K562 (cell line): Measurements from ENCODE around the gene JUND. TPM values are rescaled to one million over a fixed set of nuclear protein-coding genes. Genes with fewer than 3 reads are reported as not detected.

ENCODE experiments used
- ATAC-seq: fragments of 200-7000 bp; cut with Tn5 transposase; 3 replicates; pipeline ENCODE4 v1.9.1; 2020; ENCODE audit warnings: moderate library complexity
- BruUV-seq: library from RNA; stranded (reverse); fragments of 400-500 nt; replicated peaks from 2 replicates; lab custom pipeline; 2021; lab: Mats Ljungman, UMichigan
- CTCF ChIA-PET: fragments of 300-600 bp; formaldehyde crosslinking; extraction: SDS; loops from one replicate; lab custom pipeline; 2021; ENCODE audit warnings: low intra/inter-chr PET ratio; lab: Yijun Ruan, JAX
- POLR2A ChIA-PET: fragments of 300-600, 350-650 bp; sonication (Branson Sonifier 250); formaldehyde crosslinking; extraction: SDS; loops from one replicate; lab custom pipeline; 2021; ENCODE audit warnings: antibody characterized with exemption, inconsistent platforms; lab: Yijun Ruan, JAX
- DNase-seq, 4 experiments: peaks; one replicate each; pipeline versions ENCODE4 v3.0.0 to v3.0.0-alpha.2; 2011 to 2018; ENCODE audit warnings: low spot score in 3 of 4, mixed read lengths in 3 of 4; ENCODE audit errors: extremely low read depth in 1 of 4
- FAIRE-seq: peaks from 2 replicates; lab custom pipeline; 2011; peaks lifted over from hg19 to GRCh38; lab: Jason Lieb, UNC
- H2AFZ ChIP-seq: 2 replicates; pipeline ENCODE4 v1.6.0; 2011; ENCODE audit warnings: low read depth, low read length, control low read depth, inconsistent platforms
- H3K27ac ChIP-seq: fragments of 200-600 bp; 3 replicates; pipeline ENCODE4 v1.8.0; 2011; ENCODE audit warnings: low read depth, mild to moderate bottlenecking, control low read depth, inconsistent platforms, low read length, moderate library complexity, mixed read lengths; ENCODE audit errors: extremely low read depth
- H3K27me3 ChIP-seq, 2 experiments: fragments of 300-600 bp in 1 of 2; 2 replicates in 1 of 2; 3 replicates in 1 of 2; pipeline versions ENCODE4 v1.6.0 to v1.8.0; 2011; ENCODE audit warnings: inconsistent platforms in 2 of 2, low read length in 2 of 2, mild to moderate bottlenecking in 1 of 2, mixed read lengths in 1 of 2, moderate library complexity in 1 of 2; ENCODE audit not compliant: control insufficient read depth in 2 of 2, insufficient read depth in 2 of 2
- H3K36me3 ChIP-seq: fragments of 300-600 bp; 3 replicates; pipeline ENCODE4 v1.8.0; 2011; ENCODE audit warnings: mild to moderate bottlenecking, low read length, inconsistent platforms; ENCODE audit not compliant: control insufficient read depth, insufficient read depth
- H3K4me1 ChIP-seq, 2 experiments: fragments of 200-600 bp in 1 of 2; replicated peaks in 1 of 2; 2 replicates in 1 of 2; 3 replicates in 1 of 2; pipeline versions ENCODE4 v1.5.1 to v1.8.0; 2011; ENCODE audit warnings: inconsistent platforms in 2 of 2, low read length in 2 of 2, mild to moderate bottlenecking in 1 of 2, mixed read lengths in 1 of 2, moderate library complexity in 1 of 2; ENCODE audit not compliant: control insufficient read depth in 2 of 2, insufficient read depth in 2 of 2
- H3K4me2 ChIP-seq: 2 replicates; pipeline ENCODE4 v1.6.1; 2011; ENCODE audit warnings: low read length, control low read depth, inconsistent platforms, mixed read lengths; ENCODE audit not compliant: insufficient read depth
- H3K4me3 ChIP-seq: fragments of 200-600 bp; sonication (generic), shearing (Covaris generic); 2 replicates; pipeline ENCODE4 v1.5.1; 2016; ENCODE audit warnings: control low read depth, inconsistent platforms
- H3K79me2 ChIP-seq: fragments of 200-600 bp; 3 replicates; pipeline ENCODE4 v1.8.0; 2011; ENCODE audit warnings: low read length, inconsistent platforms; ENCODE audit not compliant: control insufficient read depth, insufficient read depth
- H3K9ac ChIP-seq, 2 experiments: 2 replicates each; pipeline versions ENCODE4 v1.6.0 to v1.6.1; 2011; ENCODE audit warnings: low read depth in 2 of 2, low read length in 2 of 2, control low read depth in 1 of 2, inconsistent platforms in 1 of 2, mild to moderate bottlenecking in 1 of 2, mixed read lengths in 1 of 2; ENCODE audit not compliant: insufficient read depth in 1 of 2
- H3K9me1 ChIP-seq: one replicate; pipeline ENCODE4 v1.6.0; 2011; ENCODE audit warnings: inconsistent platforms, mild to moderate bottlenecking, low read length, moderate library complexity; ENCODE audit not compliant: control insufficient read depth, insufficient read depth
- H3K9me3 ChIP-seq: replicated peaks from 2 replicates; pipeline ENCODE4 v1.5.1; 2011; ENCODE audit warnings: low read depth, low read length, inconsistent platforms; ENCODE audit not compliant: control insufficient read depth, insufficient read depth
- H4K20me1 ChIP-seq: replicated peaks from 2 replicates; pipeline ENCODE4 v1.6.1; 2011; ENCODE audit warnings: low read length, inconsistent platforms, mixed read lengths; ENCODE audit not compliant: control insufficient read depth, insufficient read depth
- EGR1 ChIP-seq: fragments of 450-650 bp; conservative IDR thresholded peaks from 2 replicates; pipeline ENCODE4 v1.6.1; 2017; ENCODE audit warnings: mild to moderate bottlenecking
- KDM1A ChIP-seq, 2 experiments: fragments of 450-650 bp; IDR thresholded peaks; 2 replicates each; pipeline ENCODE4 v1.6.1; 2016; ENCODE audit warnings: mild to moderate bottlenecking in 2 of 2
- MYC ChIP-seq, 2 experiments: fragments of 250-450 bp in 1 of 2; sonication (Bioruptor Pico) in 1 of 2; IDR thresholded peaks; 2 replicates each; pipeline versions ENCODE4 v1.5.1 to v1.6.1; 2012 to 2021; ENCODE audit warnings: low read depth in 2 of 2, borderline replicate concordance in 1 of 2, improper control_type of control experiment in 1 of 2, low read length in 1 of 2, mild to moderate bottlenecking in 1 of 2, moderate library complexity in 1 of 2
- POLR2G ChIP-seq: fragments of 200-400 bp; formaldehyde crosslinking; IDR thresholded peaks from 2 replicates; pipeline ENCODE4 v1.6.1; 2017; ENCODE audit warnings: low read depth, mild to moderate bottlenecking, antibody characterized with exemption, low read length, moderate library complexity
- PRMT5 ChIP-seq: sonication (generic); formaldehyde crosslinking; IDR thresholded peaks from 2 replicates; pipeline ENCODE4 v1.5.0; 2020; ENCODE audit warnings: missing genetic modification reagents
- RBFOX2 ChIP-seq: fragments of 200-400 bp; formaldehyde crosslinking; IDR thresholded peaks from 2 replicates; pipeline ENCODE4 v1.6.1; 2017; ENCODE audit warnings: low read depth, mild to moderate bottlenecking, low read length, moderate library complexity
- TAL1 ChIP-seq: fragments of 450-650 bp; IDR thresholded peaks from 2 replicates; pipeline ENCODE4 v1.6.1; 2016; ENCODE audit warnings: mild to moderate bottlenecking
- YY1 ChIP-seq, 3 experiments: IDR thresholded peaks; 2 replicates each; pipeline ENCODE4 v1.6.1; 2011; ENCODE audit warnings: low read length in 2 of 3, mild to moderate bottlenecking in 2 of 3, moderate library complexity in 2 of 3, borderline replicate concordance in 1 of 3, control low read depth in 1 of 3, low read depth in 1 of 3; ENCODE audit not compliant: insufficient read depth in 3 of 3, insufficient replicate concordance in 2 of 3, control insufficient read depth in 1 of 3, insufficient read length in 1 of 3; ENCODE audit errors: extremely low read depth in 1 of 3
- ZNF551 ChIP-seq: fragments of 250-450 bp; sonication (Bioruptor Pico); IDR thresholded peaks from 2 replicates; pipeline ENCODE4 v1.5.0; 2021; ENCODE audit warnings: mild to moderate bottlenecking, moderate library complexity
- WGBS: fragments of 100-300 bp; shearing (Covaris generic); methylation state at CpG from one replicate; pipeline ENCODE4 v1.1.6; 2016; ENCODE audit warnings: low coverage, mixed read lengths; ENCODE audit not compliant: insufficient coverage; ENCODE audit errors: missing lambda C conversion rate; 5-methylcytosine and 5-hydroxymethylcytosine counted together
- in situ Hi-C: fragments of 300-500 bp; cut with MboI; formaldehyde crosslinking; loops from 4 replicates; pipeline ENCODE4 v1.15.0; 2018; ENCODE audit warnings: inconsistent platforms, mixed read lengths
- intact Hi-C: fragments of 100-400 bp; cut with micrococcal nuclease; formaldehyde crosslinking; loops from 2 replicates; pipeline ENCODE4 v1.14.2; 2022
- polyA plus RNA-seq, 8 experiments: library from polyadenylated mRNA; depleted of rRNA in 4 of 8; stranded (reverse) in 5 of 8; unstranded in 3 of 8; fragments of >200 nt; fragmentation: Nextera tagmentation in 2 of 8; fragmentation: Illumina TruSeq in 1 of 8; extraction: Ambion mirVana in 2 of 8; extraction: Trizol in 1 of 8; gene quantifications; 2 replicates each; pipeline versions ENCODE4 v1.2.1 to v1.2.3, GENCODE V29; 2011 to 2014; ENCODE audit warnings: inconsistent platforms in 1 of 8, missing spikeins in 1 of 8
- total RNA-seq, 7 experiments: library from RNA; depleted of rRNA in 6 of 7; stranded (reverse); fragments of >200 nt in 6 of 7; fragmentation: Illumina TruSeq in 2 of 7; extraction: Trizol in 2 of 7; gene quantifications; 2 replicates each; pipeline versions ENCODE4 v1.2.1 to v1.2.3, GENCODE V29; 2011 to 2021; ENCODE audit warnings: low replicate concordance in 1 of 7
- TF ChIP-seq, protein P1 (sequence below): fragments of 250-450 bp; sonication (Bioruptor Pico); IDR thresholded peaks from 2 replicates; pipeline ENCODE4 v1.5.0; 2021; ENCODE audit warnings: mild to moderate bottlenecking, moderate library complexity
- TF ChIP-seq, protein P2 (sequence below), 2 experiments: IDR thresholded peaks; 2 replicates each; pipeline ENCODE4 v1.6.1; 2011; ENCODE audit warnings: borderline replicate concordance in 1 of 2, control low read depth in 1 of 2, low read depth in 1 of 2, low read length in 1 of 2, mild to moderate bottlenecking in 1 of 2, mixed read lengths in 1 of 2, moderate library complexity in 1 of 2; ENCODE audit not compliant: insufficient read depth in 1 of 2, insufficient read length in 1 of 2, poor library complexity in 1 of 2, severe bottlenecking in 1 of 2; ENCODE audit errors: extremely low read depth in 1 of 2

JUND gene
- total and polyA plus RNA-seq, 9 of the 15 experiments (the other 6 are each of a cell fraction or from before 2014, with no cell fraction given): 6.4 to 286 (median 42.3) TPM

DNA sequence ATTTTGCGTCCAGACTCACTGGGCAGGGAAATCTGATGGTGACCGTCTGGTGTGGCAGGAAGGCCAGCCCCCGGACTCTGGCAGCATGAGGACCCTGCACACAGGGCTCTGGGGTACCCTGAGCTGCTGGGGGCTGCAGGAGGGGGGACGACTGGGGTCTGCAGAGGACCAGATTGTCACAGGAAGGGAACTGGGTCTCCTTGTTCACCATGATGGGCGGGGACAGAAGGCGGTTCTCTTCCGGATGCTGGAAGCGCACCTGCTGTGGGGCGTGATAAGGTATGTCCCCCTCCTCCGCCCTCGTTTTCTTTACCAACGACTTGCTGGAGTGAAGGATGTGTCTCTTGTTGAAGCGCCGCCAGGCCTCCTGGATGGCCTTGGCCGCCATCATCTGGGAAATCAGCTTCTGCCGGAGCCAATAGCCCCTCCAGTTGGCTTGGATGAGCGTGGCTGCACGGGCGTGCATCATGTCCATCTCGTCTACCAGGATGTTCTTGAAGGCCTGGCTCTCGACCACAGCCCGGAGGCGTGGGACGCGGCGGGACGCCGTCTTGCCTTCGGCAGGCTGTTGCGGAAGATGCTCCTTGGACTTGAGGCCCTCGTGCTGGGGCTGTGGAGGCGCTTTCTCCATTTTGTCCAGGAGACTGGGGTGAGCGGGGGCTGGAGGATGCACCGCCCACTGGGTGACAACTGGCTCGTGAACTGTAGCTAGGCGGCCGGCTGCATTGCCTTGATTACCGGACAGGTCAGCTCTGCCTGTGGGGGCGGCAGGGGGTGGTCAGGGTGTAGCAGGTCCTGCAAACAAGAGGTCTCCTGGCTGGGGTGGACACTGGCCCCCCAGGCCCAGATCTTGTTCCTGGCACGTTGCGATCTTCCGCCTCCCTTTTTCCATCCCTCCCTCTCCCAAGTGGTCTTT is 14.4 kb downstream of the JUND start:
- CTCF ChIA-PET: interaction anchor here (0.7 kb wide), 1 partner anchor 138 kb away, joined by 3 read pairs; no protein-coding TSS in a partner anchor
- Histone ChIP-seq H3K27ac (no peak overlapping the region), H3K9ac (peak overlapping the region in 1 of 2 experiments; percentile 56; a peak in 2 of 4 replicates), H3K4me1 (peaks cover 14 to 37% of the 10 kb centered on the region in 2 experiments), H3K36me3 (no peaks in the 10 kb centered on the region), H3K4me2 (peak overlapping the region; percentile 46), H2AFZ (peak overlapping the region; percentile 81), H3K27me3 (no peaks in the 10 kb centered on the region), H3K4me3 (no peak overlapping the region), H3K9me1 (no peaks in the 10 kb centered on the region), H4K20me1 (no peaks in the 10 kb centered on the region), H3K9me3 (no peaks in the 10 kb centered on the region), H3K79me2 (no peaks in the 10 kb centered on the region)
- 22% methylated on average over 42 of the region's 42 CpGs for WGBS
- peak; percentile 62 for FAIRE-seq
- intact Hi-C loops: no loop called here
- in situ Hi-C loops: no loop called here
- POLR2A ChIA-PET: interaction anchor here (5.7 kb wide), 1 partner anchor 13 kb away, joined by 45 read pairs; the partner anchor contains the start of gene JUND
- BruUV-seq: no TSS peak
- peak; percentile 41 for ATAC-seq
- peak; percentile 44 to 51 (median 47) for DNase-seq
- TF ChIP-seq EGR1 (peak; percentile 88), KDM1A (IDR thresholded peaks at IDR 0.05) (0 out of 4 replicates have a peak, but pooled peaks have one; percentile 31 to 35), YY1 (IDR thresholded peaks at IDR 0.05; ENCODE audit: borderline replicate concordance in 1 of 3, control insufficient read depth in 1 of 3, extremely low read depth in 1 of 3, insufficient read depth in 3 of 3, insufficient read length in 1 of 3, insufficient replicate concordance in 2 of 3, low read depth in 1 of 3, low read length in 2 of 3) (peak in 1 of 3 experiments; percentile 41), MYC (IDR thresholded peaks at IDR 0.05; ENCODE audit: low read depth, low read length) (peak; percentile 14; the same call in 1 of the 2 replicates), MYC (CRISPR knock-in tag; IDR thresholded peaks at IDR 0.05; ENCODE audit: borderline replicate concordance, low read depth) (no peak), POLR2G (peak; percentile 44; the same call in 1 of the 2 replicates), RBFOX2 (0 out of 2 replicates have a peak, but pooled peaks have one; percentile 28), PRMT5 (CRISPR knock-in tag) (no peak), TAL1 (peak; percentile 12; the same call in 1 of the 2 replicates), ZNF551 (no peak)
- TF ChIP-seq, protein P1, sequence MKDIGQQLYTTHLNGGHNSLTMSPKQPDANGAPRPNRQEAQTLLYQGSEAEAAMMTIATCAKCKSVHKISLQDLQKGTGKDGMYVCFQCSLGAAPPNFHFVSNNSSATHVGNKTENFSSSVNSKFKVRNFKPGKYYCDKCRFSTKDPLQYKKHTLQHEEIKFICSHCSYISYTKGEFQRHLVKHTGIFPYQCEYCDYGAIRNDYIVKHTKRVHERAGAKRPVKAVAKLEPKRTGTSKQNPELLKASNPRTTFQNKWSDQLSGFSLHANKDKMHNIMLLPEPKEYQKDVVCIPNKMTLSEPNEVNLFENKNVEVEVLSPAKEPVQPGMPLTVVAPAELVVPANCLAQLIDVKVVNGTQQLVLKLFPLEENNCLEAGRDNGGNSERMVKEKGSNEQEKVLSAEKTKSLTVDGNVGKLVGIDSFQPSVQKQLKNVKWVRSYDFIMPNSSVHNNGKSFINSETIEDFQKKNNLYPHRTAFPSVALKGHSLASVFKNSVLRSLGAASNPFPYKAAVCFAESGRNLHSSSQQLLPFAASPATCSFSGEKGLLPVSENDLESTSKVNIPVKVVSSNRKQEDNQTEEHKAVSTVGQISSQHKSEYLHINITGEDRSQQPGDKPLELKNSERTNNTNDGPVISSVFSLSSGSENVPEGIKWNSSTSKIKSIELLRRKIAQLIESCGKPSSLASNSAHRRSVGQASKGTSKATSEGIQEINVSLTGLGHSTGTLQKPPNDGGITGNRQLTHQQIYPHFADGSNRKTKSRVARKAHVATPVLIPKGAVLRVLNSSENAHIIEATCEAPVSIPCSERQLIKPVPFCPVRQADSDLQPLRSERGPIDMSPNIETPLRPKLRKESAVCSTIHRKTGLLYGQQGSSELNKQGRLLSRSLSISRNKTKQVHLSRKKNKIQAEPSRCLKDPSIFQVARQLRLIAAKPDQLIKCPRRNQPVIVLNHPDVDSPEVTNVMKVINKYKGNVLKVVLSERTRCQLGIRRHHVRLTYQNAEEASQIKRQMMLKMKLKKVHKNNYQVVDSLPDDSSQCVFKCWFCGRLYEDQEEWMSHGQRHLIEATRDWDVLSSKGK (CRISPR knock-in tag): no peak
- TF ChIP-seq, protein P2, sequence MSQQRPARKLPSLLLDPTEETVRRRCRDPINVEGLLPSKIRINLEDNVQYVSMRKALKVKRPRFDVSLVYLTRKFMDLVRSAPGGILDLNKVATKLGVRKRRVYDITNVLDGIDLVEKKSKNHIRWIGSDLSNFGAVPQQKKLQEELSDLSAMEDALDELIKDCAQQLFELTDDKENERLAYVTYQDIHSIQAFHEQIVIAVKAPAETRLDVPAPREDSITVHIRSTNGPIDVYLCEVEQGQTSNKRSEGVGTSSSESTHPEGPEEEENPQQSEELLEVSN (IDR thresholded peaks at IDR 0.05; ENCODE audit: borderline replicate concordance in 1 of 2, extremely low read depth in 1 of 2, insufficient read depth in 1 of 2, insufficient read length in 1 of 2, low read depth in 1 of 2, low read length in 1 of 2, poor library complexity in 1 of 2, severe bottlenecking in 1 of 2): peak in 1 of 2 experiments; percentile 62
